GM12878 (cell line): ENCODE data around the gene ANKRD28. TPM values are rescaled to one million over a fixed set of nuclear protein-coding genes. Genes with fewer than 3 reads are reported as not detected.
A peak's percentile ranks its signal among the peaks of the same experiment; 100 is the strongest.

ENCODE experiments used
- ATAC-seq: fragments of 200-7000 bp; cut with Tn5 transposase; 3 replicates; pipeline ENCODE4 v1.9.1; 2020; ENCODE audit warnings: mild to moderate bottlenecking, moderate library complexity
- BruUV-seq: library from RNA; stranded (reverse); fragments of 400-500 nt; replicated peaks from 2 replicates; lab custom pipeline; 2021; lab: Mats Ljungman, UMichigan
- CTCF ChIA-PET: fragments of 300-600 bp; sonication (Branson Sonifier 250); formaldehyde crosslinking; extraction: SDS; loops from one replicate; lab custom pipeline; 2021; ENCODE audit warnings: inconsistent platforms; lab: Yijun Ruan, JAX
- POLR2A ChIA-PET: fragments of 350-600 bp; formaldehyde crosslinking; extraction: SDS; loops from one replicate; lab custom pipeline; 2021; ENCODE audit warnings: inconsistent platforms; lab: Charles Lee
- RAD21 ChIA-PET: fragments of 300-600 bp; sonication (Branson Sonifier 250); formaldehyde crosslinking; loops from one replicate; lab custom pipeline; 2023; ENCODE audit warnings: antibody characterized with exemption; ENCODE audit not compliant: unreplicated experiment; lab: Charles Lee
- SMC1A ChIA-PET: fragments of 300-600 bp; sonication (Branson Sonifier 250); formaldehyde crosslinking; loops from one replicate; lab custom pipeline; 2023; ENCODE audit not compliant: unreplicated experiment, uncharacterized antibody; lab: Charles Lee
- DNase-seq: peaks from one replicate; pipeline ENCODE4 v3.0.0-alpha.2; 2011; ENCODE audit warnings: low read depth, low spot score
- FAIRE-seq: peaks from 3 replicates; lab custom pipeline; 2011; peaks lifted over from hg19 to GRCh38; lab: Jason Lieb, UNC
- H2AFZ ChIP-seq: 2 replicates; pipeline ENCODE4 v1.6.0; 2011; ENCODE audit warnings: low read depth, low read length, control low read depth; ENCODE audit not compliant: control insufficient read depth
- H3K27ac ChIP-seq: 2 replicates; pipeline ENCODE4 v1.5.1; 2011; ENCODE audit warnings: control low read depth; ENCODE audit not compliant: control insufficient read depth, insufficient read depth
- H3K27me3 ChIP-seq, 2 experiments: replicated peaks in 1 of 2; 2 replicates each; pipeline versions ENCODE4 v1.6.0 to v1.6.1; 2011; ENCODE audit warnings: low read length in 1 of 2; ENCODE audit not compliant: control insufficient read depth in 2 of 2, insufficient read depth in 2 of 2
- H3K36me3 ChIP-seq, 2 experiments: 2 replicates each; pipeline ENCODE4 v1.5.1; 2011; ENCODE audit warnings: low read length in 1 of 2; ENCODE audit not compliant: control insufficient read depth in 2 of 2, insufficient read depth in 2 of 2
- H3K4me1 ChIP-seq: 2 replicates; pipeline ENCODE4 v1.6.1; 2011; ENCODE audit warnings: mild to moderate bottlenecking, low read length, moderate library complexity, mixed read lengths; ENCODE audit not compliant: control insufficient read depth, insufficient read depth
- H3K4me2 ChIP-seq: 2 replicates; pipeline ENCODE4 v1.6.0; 2011; ENCODE audit warnings: control low read depth; ENCODE audit not compliant: control insufficient read depth, insufficient read depth
- H3K4me3 ChIP-seq: fragments of 200-600 bp; sonication (generic); 2 replicates; pipeline ENCODE4 v1.5.1; 2016
- H3K79me2 ChIP-seq: 2 replicates; pipeline ENCODE4 v1.6.0; 2011; ENCODE audit warnings: low read length; ENCODE audit not compliant: control insufficient read depth, insufficient read depth
- H3K9ac ChIP-seq: 2 replicates; pipeline ENCODE4 v1.8.0; 2011; ENCODE audit warnings: low read length, control low read depth, mixed read lengths; ENCODE audit not compliant: control insufficient read depth, insufficient read depth
- H3K9me3 ChIP-seq: replicated peaks from 3 replicates; pipeline ENCODE4 v1.5.1; 2011; ENCODE audit warnings: mild to moderate bottlenecking, low read length; ENCODE audit not compliant: control insufficient read depth, insufficient read depth
- H4K20me1 ChIP-seq: 2 replicates; pipeline ENCODE4 v1.6.0; 2011; ENCODE audit not compliant: control insufficient read depth, insufficient read depth
- CHD1 ChIP-seq: IDR thresholded peaks from 2 replicates; pipeline ENCODE4 v1.6.1; 2012; ENCODE audit warnings: low read depth, low read length, improper control_type of control experiment
- HDAC2 ChIP-seq: fragments of 200-600 bp; sonication (generic); IDR thresholded peaks from 2 replicates; pipeline ENCODE4 v1.6.1; 2017
- JUND ChIP-seq: IDR thresholded peaks from 2 replicates; pipeline ENCODE4 v1.6.1; 2012; ENCODE audit warnings: low read depth, mild to moderate bottlenecking, low read length, improper control_type of control experiment, moderate library complexity
- NBN ChIP-seq: fragments of 450-650 bp; IDR thresholded peaks from 2 replicates; pipeline ENCODE4 v1.6.1; 2016
- STAT1 ChIP-seq: fragments of 450-650 bp; conservative IDR thresholded peaks from 2 replicates; pipeline ENCODE4 v1.6.1; 2014; ENCODE audit warnings: antibody characterized with exemption, mild to moderate bottlenecking
- ZNF217 ChIP-seq: fragments of 450-650 bp; IDR thresholded peaks from 2 replicates; pipeline ENCODE4 v1.6.1; 2017; ENCODE audit warnings: antibody characterized with exemption, mild to moderate bottlenecking
- WGBS: methylation state at CpG from one replicate; pipeline ENCODE4 v1.1.6; 2016; ENCODE audit warnings: low lambda C conversion rate; ENCODE audit not compliant: insufficient replicate concordance, insufficient coverage; ENCODE audit errors: missing lambda C conversion rate; 5-methylcytosine and 5-hydroxymethylcytosine counted together
- in situ Hi-C: fragments of 300-500 bp; cut with MboI; formaldehyde crosslinking; loops from 9 replicates; pipeline ENCODE4 v1.14.3; 2018; ENCODE audit warnings: mixed read lengths
- intact Hi-C: fragments of 100-400 bp; cut with micrococcal nuclease; formaldehyde crosslinking; loops from one replicate; pipeline ENCODE4 v1.14.2; 2022; ENCODE audit not compliant: unreplicated experiment
- polyA plus RNA-seq, 11 experiments: library from polyadenylated mRNA; depleted of rRNA in 4 of 11; unstranded in 6 of 11; stranded (reverse) in 5 of 11; fragments of >200 nt; fragmentation: Nextera tagmentation in 4 of 11; fragmentation: Illumina TruSeq in 1 of 11; extraction: Ambion mirVana in 4 of 11; extraction: Trizol in 1 of 11; gene quantifications; 1 replicate in 1 of 11; 2 replicates in 10 of 11; pipeline versions ENCODE4 v1.2.1 to v1.2.3, GENCODE V29; 2011 to 2016; ENCODE audit warnings: inconsistent platforms in 2 of 11, missing spikeins in 2 of 11, low read depth in 1 of 11
- total RNA-seq, 4 experiments: library from RNA; depleted of rRNA in 3 of 4; stranded (reverse); fragments of >200 nt in 3 of 4; fragmentation: Illumina TruSeq in 1 of 4; extraction: Trizol in 1 of 4; gene quantifications; 2 replicates each; pipeline versions ENCODE4 v1.2.1 to v1.2.3, GENCODE V29; 2013 to 2021
- TF ChIP-seq, protein P1 (sequence below): fragments of 450-650 bp; IDR thresholded peaks from 2 replicates; pipeline ENCODE4 v1.6.1; 2014; ENCODE audit warnings: mild to moderate bottlenecking
- TF ChIP-seq, protein P2 (sequence below): IDR thresholded peaks from 2 replicates; pipeline ENCODE4 v1.6.1; 2012; ENCODE audit warnings: low read depth, low read length, improper control_type of control experiment
- TF ChIP-seq, protein P3 (sequence below): fragments of 450-650 bp; IDR thresholded peaks from 2 replicates; pipeline ENCODE4 v1.6.1; 2018; ENCODE audit warnings: borderline replicate concordance, mild to moderate bottlenecking; ENCODE audit not compliant: partially characterized antibody

ANKRD28 gene
- total and polyA plus RNA-seq, 10 of the 15 experiments (the other 5 are each of a cell fraction or from before 2014, with no cell fraction given): 11.2 to 105 (median 38.3) TPM

DNA sequence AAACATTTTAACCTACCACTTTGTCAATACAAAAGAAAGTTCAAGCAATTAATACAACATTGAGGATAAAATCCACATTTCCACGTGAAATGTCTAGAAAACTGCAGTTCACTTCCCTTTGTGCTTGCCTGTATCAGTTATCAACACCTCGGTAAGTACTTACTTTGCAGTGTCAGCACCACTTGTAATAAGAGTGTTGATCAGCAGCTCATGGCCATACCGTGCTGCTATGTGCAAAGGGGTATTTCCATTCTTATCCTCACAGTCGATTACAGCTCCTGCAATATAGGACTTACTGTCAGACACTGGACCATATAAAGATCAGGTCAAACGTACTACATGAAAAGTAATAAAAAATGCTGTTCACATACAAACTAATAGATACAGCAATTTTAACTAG lies 84.4 kb downstream of the ANKRD28 start:
- FAIRE-seq (no peak), ATAC-seq (peak; percentile 81), DNase-seq (no peak)
- H3K79me2 ChIP-seq: no peaks in the 10 kb centered on the region
- TF ChIP-seq, protein P1, sequence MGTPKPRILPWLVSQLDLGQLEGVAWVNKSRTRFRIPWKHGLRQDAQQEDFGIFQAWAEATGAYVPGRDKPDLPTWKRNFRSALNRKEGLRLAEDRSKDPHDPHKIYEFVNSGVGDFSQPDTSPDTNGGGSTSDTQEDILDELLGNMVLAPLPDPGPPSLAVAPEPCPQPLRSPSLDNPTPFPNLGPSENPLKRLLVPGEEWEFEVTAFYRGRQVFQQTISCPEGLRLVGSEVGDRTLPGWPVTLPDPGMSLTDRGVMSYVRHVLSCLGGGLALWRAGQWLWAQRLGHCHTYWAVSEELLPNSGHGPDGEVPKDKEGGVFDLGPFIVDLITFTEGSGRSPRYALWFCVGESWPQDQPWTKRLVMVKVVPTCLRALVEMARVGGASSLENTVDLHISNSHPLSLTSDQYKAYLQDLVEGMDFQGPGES: no peak
- no peak for TF ChIP-seq STAT1
- TF ChIP-seq ZNF217: no peak
- TF ChIP-seq HDAC2: no peak
- TF ChIP-seq CHD1: no peak
- TF ChIP-seq, protein P2, sequence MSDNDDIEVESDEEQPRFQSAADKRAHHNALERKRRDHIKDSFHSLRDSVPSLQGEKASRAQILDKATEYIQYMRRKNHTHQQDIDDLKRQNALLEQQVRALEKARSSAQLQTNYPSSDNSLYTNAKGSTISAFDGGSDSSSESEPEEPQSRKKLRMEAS: no peak
- no peak for TF ChIP-seq JUND
- TF ChIP-seq NBN: no peak
- TF ChIP-seq, protein P3, sequence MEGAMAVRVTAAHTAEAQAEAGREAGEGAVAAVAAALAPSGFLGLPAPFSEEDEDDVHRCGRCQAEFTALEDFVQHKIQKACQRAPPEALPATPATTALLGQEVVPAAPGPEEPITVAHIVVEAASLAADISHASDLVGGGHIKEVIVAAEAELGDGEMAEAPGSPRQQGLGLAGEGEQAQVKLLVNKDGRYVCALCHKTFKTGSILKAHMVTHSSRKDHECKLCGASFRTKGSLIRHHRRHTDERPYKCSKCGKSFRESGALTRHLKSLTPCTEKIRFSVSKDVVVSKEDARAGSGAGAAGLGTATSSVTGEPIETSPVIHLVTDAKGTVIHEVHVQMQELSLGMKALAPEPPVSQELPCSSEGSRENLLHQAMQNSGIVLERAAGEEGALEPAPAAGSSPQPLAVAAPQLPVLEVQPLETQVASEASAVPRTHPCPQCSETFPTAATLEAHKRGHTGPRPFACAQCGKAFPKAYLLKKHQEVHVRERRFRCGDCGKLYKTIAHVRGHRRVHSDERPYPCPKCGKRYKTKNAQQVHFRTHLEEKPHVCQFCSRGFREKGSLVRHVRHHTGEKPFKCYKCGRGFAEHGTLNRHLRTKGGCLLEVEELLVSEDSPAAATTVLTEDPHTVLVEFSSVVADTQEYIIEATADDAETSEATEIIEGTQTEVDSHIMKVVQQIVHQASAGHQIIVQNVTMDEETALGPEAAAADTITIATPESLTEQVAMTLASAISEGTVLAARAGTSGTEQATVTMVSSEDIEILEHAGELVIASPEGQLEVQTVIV: no peak
- ChIA-PET SMC1A (interaction anchor here (0.8 to 4.4 kb wide), 29 partner anchors 10 to 99 kb away, joined by 3 to 46 read pairs (median 5); partner anchors contain the start of gene ANKRD28), POLR2A (interaction anchor here (0.6 to 1.8 kb wide), 5 partner anchors 38 to 95 kb away, joined by 3 to 11 read pairs (median 3); no protein-coding TSS in a partner anchor), RAD21 (interaction anchor here (0.9 to 4.3 kb wide), 15 partner anchors 12 to 134 kb away, joined by 3 to 39 read pairs (median 9); partner anchors contain the start of gene ANKRD28), CTCF (interaction anchor here (0.7 to 3.1 kb wide), 17 partner anchors 9 to 103 kb away, joined by 3 to 24 read pairs (median 4); no protein-coding TSS in a partner anchor)
- no peaks in the 10 kb centered on the region; the same call in 1 of the 2 replicates for H3K4me1 ChIP-seq
- intact Hi-C loops: no loop called here
- H3K36me3 ChIP-seq: peaks cover 2 to 19% of the 10 kb centered on the region in 2 experiments
- H4K20me1 ChIP-seq: no peaks in the 10 kb centered on the region
- H3K4me2 ChIP-seq: no peak overlapping the region
- no peaks in the 10 kb centered on the region; the same call in 2 of the 3 replicates for H3K9me3 ChIP-seq
- no peak overlapping the region; the same call in 1 of the 2 replicates for H2AFZ ChIP-seq
- H3K27ac ChIP-seq: no peak overlapping the region
- in situ Hi-C loops: no loop called here
- no peak overlapping the region for H3K9ac ChIP-seq
- BruUV-seq: no TSS peak
- H3K27me3 ChIP-seq: no peaks in the 10 kb centered on the region
- 58% methylated on average over 5 of the region's 5 CpGs for WGBS
- H3K4me3 ChIP-seq: no peak overlapping the region
